Thyroid gland (tissue), 4 donors: ENCODE results near the gene CMSS1. TPM values are rescaled to one million over a fixed set of nuclear protein-coding genes. Genes with fewer than 3 reads are reported as not detected.

Experiments
- DNase-seq, 2 donors: peaks; one replicate each; pipeline ENCODE4 v3.0.0-alpha.2; 2019
- H3K27ac ChIP-seq, 3 donors: fragments of 200-600 bp; sonication (generic); 1 replicate in 2 of 3; 2 replicates in 1 of 3; pipeline ENCODE4 v1.5.1; 2016 to 2019; ENCODE audit warnings: mild to moderate bottlenecking in 1 of 3, moderate library complexity in 1 of 3
- H3K27me3 ChIP-seq: fragments of 200-600 bp; sonication (generic); one replicate; pipeline ENCODE4 v1.5.1; 2019
- H3K36me3 ChIP-seq, 2 donors: fragments of 200-600 bp; sonication (generic); one replicate each; pipeline ENCODE4 v1.5.1; 2016 to 2019
- H3K4me1 ChIP-seq, 2 donors: fragments of 200-600 bp; sonication (generic); one replicate each; pipeline ENCODE4 v1.5.1; 2017 to 2019
- H3K4me3 ChIP-seq, 3 donors: fragments of 200-600 bp; sonication (generic); replicated peaks in 1 of 3; 1 replicate in 2 of 3; 2 replicates in 1 of 3; pipeline ENCODE4 v1.5.1; 2016; ENCODE audit warnings: mild to moderate bottlenecking in 1 of 3
- H3K9me3 ChIP-seq: fragments of 200-600 bp; sonication (generic); one replicate; pipeline ENCODE4 v1.5.1; 2017
- CTCF ChIP-seq, 6 experiments: fragments of 200-600 bp in 3 of 6; fragments of 450-650 bp in 3 of 6; sonication (generic) in 3 of 6; IDR thresholded peaks; one replicate each; pipeline ENCODE4 v1.5.1; 2016 to 2019; ENCODE audit warnings: antibody characterized with exemption in 6 of 6, mild to moderate bottlenecking in 2 of 6, inconsistent platforms in 1 of 6, moderate library complexity in 1 of 6
- POLR2A ChIP-seq, 2 donors: fragments of 450-650 bp; IDR thresholded peaks; one replicate each; pipeline ENCODE4 v1.6.1; 2017; ENCODE audit warnings: antibody characterized with exemption in 2 of 2, mild to moderate bottlenecking in 2 of 2, moderate library complexity in 1 of 2
- WGBS, 2 donors: methylation state at CpG; one replicate each; pipeline ENCODE4 v1.1.5; 2017; 5-methylcytosine and 5-hydroxymethylcytosine counted together
- intact Hi-C: fragments of 100-400 bp; cut with DNase I; formaldehyde crosslinking; loops from one replicate; pipeline ENCODE4 v1.15.1; 2023
- total RNA-seq, 4 donors: library from RNA; depleted of rRNA; stranded (reverse); fragments of >200 nt; gene quantifications; one replicate each; pipeline ENCODE4 v1.2.3, GENCODE V29; 2016

CMSS1 gene
- total RNA-seq, 4 donors from 2014 or later = 7.7 to 15.0 (median 12.9) TPM

GRCh38 chr3:99934975-99935797, 117.5 kb downstream of the CMSS1 start:
- TF ChIP-seq POLR2A (IDR thresholded peaks at IDR 0.05) = no peak
- no peak for DNase-seq
- whole genome bisulfite sequencing, 2 donors = 51 to 67% methylated on average over 4 of the region's 4 CpGs
- H3K9me3 ChIP-seq = no peaks in the 10 kb centered on the region
- no peaks in the 10 kb centered on the region for H3K27me3 ChIP-seq
- H3K27ac ChIP-seq = no peak overlapping the region
- no peaks in the 10 kb centered on the region for H3K36me3 ChIP-seq
- no peaks in the 10 kb centered on the region for H3K4me1 ChIP-seq
- H3K4me3 ChIP-seq = no peak overlapping the region
- intact Hi-C loops = no loop called here

- Histone ChIP-seq H3K4me1 (no peaks in the 10 kb centered on the region), H3K4me3 (no peak overlapping the region), H3K36me3 (no peaks in the 10 kb centered on the region), H3K27me3 (no peaks in the 10 kb centered on the region), H3K27ac (no peak overlapping the region), H3K9me3 (no peaks in the 10 kb centered on the region)
- DNase-seq = no peak
- WGBS, 2 donors = 75 to 84% methylated on average over 3 of the region's 3 CpGs
- intact Hi-C loops = no loop called here
- no peak for TF ChIP-seq CTCF (IDR thresholded peaks at IDR 0.05)
- TF ChIP-seq POLR2A (IDR thresholded peaks at IDR 0.05) = no peak
Measured at GRCh38 chr3:99938270-99938911, 120.7 kb downstream of the CMSS1 start.

GRCh38 chr3:99939876-99940275, 122.2 kb downstream of the CMSS1 start:
- TF ChIP-seq CTCF (IDR thresholded peaks at IDR 0.05) = no peak
- no peak for TF ChIP-seq POLR2A (IDR thresholded peaks at IDR 0.05)
- H3K4me1 ChIP-seq = peaks cover 0 to under 1% of the 10 kb centered on the region in 2 donors
- H3K36me3 ChIP-seq = no peaks in the 10 kb centered on the region
- no peaks in the 10 kb centered on the region for H3K9me3 ChIP-seq
- 59 to 65% methylated on average over 1 of the region's 1 CpG for WGBS, 2 donors
- intact Hi-C loops = no loop called here
- DNase-seq = no peak
- no peak overlapping the region for H3K4me3 ChIP-seq
- no peaks in the 10 kb centered on the region for H3K27me3 ChIP-seq
- H3K27ac ChIP-seq = no peak overlapping the region

- Histone ChIP-seq H3K27ac (no peak overlapping the region), H3K9me3 (no peaks in the 10 kb centered on the region), H3K4me3 (no peak overlapping the region), H3K4me1 (peaks cover 0 to 5% of the 10 kb centered on the region in 2 donors), H3K36me3 (no peaks in the 10 kb centered on the region), H3K27me3 (no peaks in the 10 kb centered on the region)
- no peak for DNase-seq
- no peak for TF ChIP-seq CTCF (IDR thresholded peaks at IDR 0.05)
- no peak for TF ChIP-seq POLR2A (IDR thresholded peaks at IDR 0.05)
- WGBS, 2 donors = 79 to 87% methylated on average over 2 of the region's 2 CpGs
- intact Hi-C loops = no loop called here
Measured at GRCh38 chr3:99940350-99940749, 122.7 kb downstream of the CMSS1 start.

GRCh38 chr3:99941211-99941610, 123.5 kb downstream of the CMSS1 start:
- no peak for DNase-seq
- Histone ChIP-seq H3K4me1 (peaks cover 0 to 11% of the 10 kb centered on the region in 2 donors), H3K27me3 (no peaks in the 10 kb centered on the region), H3K36me3 (no peaks in the 10 kb centered on the region), H3K27ac (no peak overlapping the region), H3K9me3 (no peaks in the 10 kb centered on the region), H3K4me3 (no peak overlapping the region)
- intact Hi-C loops = no loop called here
- TF ChIP-seq POLR2A (IDR thresholded peaks at IDR 0.05) (no peak), CTCF (IDR thresholded peaks at IDR 0.05) (no peak)
- WGBS, 2 donors = 90 to 93% methylated on average over 1 of the region's 1 CpG
